ENCODE data around the gene FFAR4.

FFAR4 gene

DNA sequence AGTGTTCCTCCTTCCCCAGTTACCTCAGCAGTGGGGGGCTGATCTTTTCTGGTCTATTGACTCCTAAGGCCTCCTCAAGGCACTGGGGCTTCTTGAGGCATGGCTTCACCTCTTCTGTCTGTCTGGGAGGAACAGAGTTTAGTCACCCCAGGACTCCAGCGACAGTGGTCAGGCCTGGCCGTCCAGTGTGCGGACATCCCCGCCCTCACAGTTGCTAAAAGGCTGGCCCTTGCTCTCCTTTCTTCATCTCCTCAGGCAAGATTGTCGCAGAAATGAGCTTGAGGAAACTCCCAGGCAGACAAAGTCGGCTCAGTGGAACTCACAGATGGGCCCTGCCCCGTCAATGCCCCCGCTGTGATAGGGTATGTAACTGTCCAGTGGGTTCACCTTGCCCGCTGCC lies 7.0 kb upstream of the FFAR4 start:
- DNase-seq (no peak), ATAC-seq (no peak)
- Mint-ChIP-seq H3K9me3 (no peaks in the 10 kb centered on the region), H3K27me3 (peaks cover 2% of the 10 kb centered on the region), H3K4me3 (no peak overlapping the region), H3K4me1 (no peaks in the 10 kb centered on the region), H3K27ac (no peak overlapping the region)

DNA sequence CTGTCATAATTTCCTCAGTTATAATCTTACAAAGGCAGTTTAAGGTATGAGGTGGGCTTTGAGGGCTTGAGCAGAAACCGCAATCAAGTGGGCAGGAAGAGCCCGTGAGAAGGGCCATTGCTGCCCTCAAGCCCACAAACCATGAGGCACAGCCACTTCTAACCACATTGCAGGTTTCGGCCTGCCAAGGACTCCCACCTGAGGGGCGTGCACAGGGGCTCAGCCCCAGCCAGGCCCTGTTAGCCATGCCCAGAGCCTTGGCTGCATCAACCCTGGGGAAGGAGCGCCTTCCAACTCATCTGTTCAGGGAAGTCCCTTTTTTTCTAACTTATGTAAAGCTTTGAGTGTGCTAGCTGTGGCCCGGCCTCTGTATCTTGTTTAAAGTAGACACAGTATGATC lies 5.9 kb upstream of the FFAR4 start:
- H3K9me3 Mint-ChIP-seq = no peaks in the 10 kb centered on the region
- ATAC-seq = no peak
- no peaks in the 10 kb centered on the region for H3K4me1 Mint-ChIP-seq
- H3K27me3 Mint-ChIP-seq = peaks cover 12% of the 10 kb centered on the region
- H3K4me3 Mint-ChIP-seq = no peak overlapping the region
- no peak for DNase-seq
- no peak overlapping the region for H3K27ac Mint-ChIP-seq

DNA sequence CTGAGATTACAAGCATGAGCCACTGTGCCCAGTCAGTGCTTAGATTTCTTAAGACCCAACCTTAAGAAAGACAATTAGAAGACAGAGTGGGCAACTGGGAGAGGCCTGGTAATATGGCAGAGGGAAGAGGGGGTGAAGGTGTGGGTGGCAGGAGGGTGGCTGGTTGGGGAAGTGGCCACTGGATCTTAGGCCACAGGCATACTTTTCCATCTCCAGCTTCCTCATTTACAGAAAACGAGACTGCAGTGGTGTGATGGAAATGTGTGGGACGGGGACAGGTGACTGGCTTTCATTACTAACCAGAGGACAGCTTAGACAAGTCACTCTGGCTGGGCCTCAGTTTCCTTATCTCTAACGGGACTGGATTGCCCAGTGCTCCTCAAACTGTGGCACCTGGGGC lies 1.0 kb upstream of the FFAR4 start:
- Mint-ChIP-seq H3K27ac (no peak overlapping the region), H3K4me1 (peaks cover 10% of the 10 kb centered on the region), H3K27me3 (peaks cover 59% of the 10 kb centered on the region), H3K4me3 (no peak overlapping the region), H3K9me3 (no peaks in the 10 kb centered on the region)
- DNase-seq (no peak), ATAC-seq (no peak)

DNA sequence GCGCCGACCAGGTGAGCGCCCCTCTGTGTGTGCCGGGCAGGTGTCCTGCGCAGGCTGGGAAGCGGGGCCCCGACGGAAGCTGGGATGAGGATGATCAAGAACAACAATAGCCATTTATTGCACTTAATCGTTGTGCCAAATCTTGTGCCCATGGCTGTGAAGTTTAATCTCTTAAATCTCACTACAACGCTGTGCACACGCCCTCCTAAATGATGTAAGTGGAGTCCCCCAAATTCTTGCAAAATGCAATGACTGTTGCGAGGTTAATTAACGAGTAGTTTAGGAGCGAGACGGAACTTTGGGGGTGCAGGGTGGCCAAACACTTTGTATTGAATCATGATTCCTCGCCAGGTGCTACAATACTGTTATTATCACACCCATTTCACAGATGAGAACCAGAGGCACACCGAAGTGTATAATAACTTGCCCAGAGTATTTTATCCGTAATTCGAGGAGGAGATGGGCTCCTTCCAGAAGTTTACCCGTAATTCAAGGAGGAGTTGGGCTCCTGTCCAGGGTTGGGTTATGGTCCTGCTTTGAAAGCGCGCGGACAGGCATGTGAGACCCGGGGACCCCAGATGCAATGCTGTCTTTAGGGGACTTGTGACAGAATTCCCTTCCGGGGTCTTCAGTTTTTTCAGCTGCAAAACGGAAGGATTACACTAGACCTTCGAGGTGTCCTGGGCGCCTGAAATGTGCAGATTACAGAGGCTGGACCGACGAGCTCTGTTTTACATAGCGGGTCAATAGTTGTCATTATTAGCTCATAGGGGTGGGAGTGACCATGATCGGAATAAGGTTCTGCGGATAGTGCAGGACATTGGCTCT lies 1.0 kb downstream of the FFAR4 start:
- Mint-ChIP-seq H3K4me3 (no peak overlapping the region), H3K27ac (no peak overlapping the region), H3K27me3 (peaks cover 79% of the 10 kb centered on the region), H3K9me3 (no peaks in the 10 kb centered on the region), H3K4me1 (peaks cover 10% of the 10 kb centered on the region)
- ATAC-seq = no peak
- DNase-seq = no peak

DNA sequence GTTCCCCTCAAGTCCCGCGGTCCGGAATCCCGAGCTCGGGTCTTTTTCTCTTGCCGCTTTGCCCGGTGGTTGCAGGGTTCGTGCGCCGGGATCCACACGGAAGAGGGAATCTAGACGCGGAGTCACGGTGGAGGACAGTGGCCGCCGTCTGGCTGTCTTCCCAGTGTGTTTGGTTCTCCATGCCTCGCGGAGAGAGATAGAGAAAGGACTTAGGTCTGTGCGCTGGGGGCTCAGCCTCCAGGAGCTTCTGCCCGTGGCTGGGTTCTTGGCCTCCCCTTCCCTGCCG lies 1.6 kb downstream of the FFAR4 start:
- Mint-ChIP-seq H3K4me1 (peaks cover 12% of the 10 kb centered on the region), H3K27ac (no peak overlapping the region), H3K9me3 (no peaks in the 10 kb centered on the region), H3K4me3 (no peak overlapping the region), H3K27me3 (peaks cover 85% of the 10 kb centered on the region)
- no peak for DNase-seq
- no peak for ATAC-seq

DNA sequence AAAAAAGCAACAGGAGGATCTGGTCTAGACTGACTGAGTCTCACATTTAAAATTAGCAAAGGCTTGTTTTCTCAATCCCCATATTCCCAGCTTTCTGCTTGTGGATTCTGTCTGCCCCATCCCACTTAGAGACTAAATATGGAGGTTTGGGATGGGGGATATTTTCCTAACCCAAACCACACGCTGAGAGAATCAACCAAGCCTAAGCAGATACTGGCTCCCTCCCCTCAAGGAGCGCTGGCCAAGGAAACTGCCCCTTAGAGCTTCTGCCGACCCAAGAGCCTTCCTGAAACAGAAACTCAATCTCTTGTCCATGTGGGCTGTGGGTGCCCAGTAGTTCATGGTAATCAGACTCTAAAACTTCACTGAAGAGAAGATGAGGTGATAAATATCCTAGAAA lies 3.9 kb downstream of the FFAR4 start:
- ATAC-seq = no peak

DNA sequence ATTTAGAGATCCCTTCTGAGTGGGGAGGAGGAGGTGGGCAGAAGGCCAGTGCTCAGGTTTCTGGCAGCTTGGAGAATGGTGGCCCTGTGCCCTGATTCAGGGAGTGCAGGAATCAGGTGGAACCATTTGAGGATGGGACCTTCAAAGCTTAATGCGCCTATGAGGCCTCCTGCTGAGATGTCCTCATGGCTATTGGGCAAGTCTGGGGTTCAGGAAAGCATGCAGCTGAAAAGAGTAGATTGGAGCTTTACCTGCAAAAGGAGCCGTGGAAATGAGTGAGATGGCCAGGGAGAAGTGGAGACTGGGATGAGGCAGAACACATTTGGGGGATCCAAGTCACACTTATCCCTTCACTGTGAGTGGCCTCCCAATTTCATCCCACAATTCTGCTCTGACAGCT lies 6.1 kb downstream of the FFAR4 start:
- no peak overlapping the region for H3K27ac Mint-ChIP-seq
- no peaks in the 10 kb centered on the region for H3K9me3 Mint-ChIP-seq
- DNase-seq (no peak), ATAC-seq (no peak)
- no peak overlapping the region for H3K4me3 Mint-ChIP-seq
- H3K4me1 Mint-ChIP-seq = peaks cover 10% of the 10 kb centered on the region
- peaks cover 63% of the 10 kb centered on the region for H3K27me3 Mint-ChIP-seq

More for the DNA sequence above, 3.9 kb downstream of the FFAR4 start:
- no peak for DNase-seq
- no peaks in the 10 kb centered on the region for H3K9me3 Mint-ChIP-seq
- H3K27me3 Mint-ChIP-seq = peaks cover 85% of the 10 kb centered on the region
- H3K27ac Mint-ChIP-seq = no peak overlapping the region
- H3K4me3 Mint-ChIP-seq = no peak overlapping the region
- peaks cover 20% of the 10 kb centered on the region for H3K4me1 Mint-ChIP-seq

DNA sequence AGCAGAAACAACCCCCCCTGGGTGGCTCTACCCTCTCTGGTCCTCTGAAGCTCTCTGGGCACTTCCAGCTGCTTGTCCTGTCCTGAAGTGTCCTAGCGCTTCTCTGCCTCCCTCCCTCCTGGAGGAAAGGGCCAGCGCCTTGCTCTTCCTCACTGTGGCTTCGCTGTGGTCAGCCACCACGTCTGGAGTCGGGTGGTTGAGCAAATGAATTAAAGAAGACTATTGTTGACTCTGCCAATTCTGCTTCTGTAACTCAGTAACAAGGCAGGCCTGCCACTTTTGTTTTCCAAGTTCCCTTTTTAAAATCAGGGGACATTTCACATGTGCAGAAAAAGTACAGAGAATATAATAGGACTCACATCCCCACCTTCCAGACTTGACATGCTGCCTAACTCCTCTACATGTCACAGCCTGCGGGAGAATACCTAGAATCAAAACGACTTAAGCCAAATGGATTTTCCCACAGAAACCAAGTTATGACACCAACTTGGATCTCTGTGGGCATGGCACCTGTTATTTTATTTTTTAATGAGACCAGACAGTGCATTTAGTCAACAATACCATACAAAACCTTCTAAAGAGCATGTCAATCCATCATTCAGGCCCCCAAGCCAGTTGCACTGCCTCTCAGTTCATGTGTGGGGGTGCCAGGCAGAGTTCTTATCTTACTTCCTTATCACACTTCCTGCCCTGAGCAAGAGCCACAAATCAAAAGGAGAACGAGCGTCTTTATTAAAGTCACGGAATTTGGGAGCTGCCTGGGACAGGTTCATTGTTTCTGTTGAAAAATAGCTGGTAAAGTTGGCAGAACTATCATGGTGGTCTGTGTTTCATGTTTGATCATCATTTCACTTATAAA lies 6.8 kb downstream of the FFAR4 start:
- peaks cover 10% of the 10 kb centered on the region for H3K4me1 Mint-ChIP-seq
- H3K27me3 Mint-ChIP-seq = peaks cover 56% of the 10 kb centered on the region
- no peaks in the 10 kb centered on the region for H3K9me3 Mint-ChIP-seq
- ATAC-seq (no peak), DNase-seq (no peak)
- H3K27ac Mint-ChIP-seq = no peak overlapping the region
- no peak overlapping the region for H3K4me3 Mint-ChIP-seq

DNA sequence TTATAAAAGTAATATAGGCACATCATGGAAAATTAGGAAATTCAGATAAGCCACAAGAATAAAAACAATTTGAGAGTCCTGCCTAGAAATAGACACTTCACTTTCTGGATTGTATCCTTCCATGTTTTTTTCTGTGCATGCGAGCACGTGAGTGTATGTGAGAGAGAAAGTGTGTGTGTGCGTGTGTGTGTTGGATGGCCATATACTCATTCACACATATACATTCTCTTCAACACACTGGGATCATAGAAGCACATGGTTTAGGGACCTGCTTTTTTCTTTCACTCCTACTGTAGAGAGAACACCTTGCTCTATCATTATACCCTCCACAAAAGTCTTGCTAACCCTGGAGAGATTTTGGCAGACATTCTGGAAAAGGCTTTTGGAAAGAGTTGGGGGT lies 7.5 kb downstream of the FFAR4 start:
- DNase-seq (no peak), ATAC-seq (no peak)
- H3K9me3 Mint-ChIP-seq = no peaks in the 10 kb centered on the region
- peaks cover 10% of the 10 kb centered on the region for H3K4me1 Mint-ChIP-seq
- no peak overlapping the region for H3K27ac Mint-ChIP-seq
- peaks cover 52% of the 10 kb centered on the region for H3K27me3 Mint-ChIP-seq
- no peak overlapping the region for H3K4me3 Mint-ChIP-seq

DNA sequence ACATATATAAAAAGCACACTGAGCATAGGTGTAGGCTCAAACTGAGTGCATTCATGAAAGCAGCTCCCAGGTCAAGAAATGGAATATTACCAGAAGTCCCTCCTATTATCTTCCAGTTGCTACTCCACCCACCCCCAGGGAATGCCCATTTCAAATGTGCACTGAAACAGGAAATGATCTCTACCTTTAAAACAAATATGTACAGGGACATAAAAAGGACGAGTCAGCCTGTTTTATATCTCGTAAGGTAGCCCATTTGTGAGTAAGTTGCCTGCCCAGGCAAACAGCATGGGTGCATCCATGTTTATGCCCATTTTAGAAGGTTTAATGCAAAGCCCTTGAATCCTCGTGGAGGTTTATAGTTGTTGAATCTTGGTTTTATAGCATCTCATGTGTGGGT lies 10.4 kb downstream of the FFAR4 start:
- DNase-seq (no peak), ATAC-seq (no peak)
- peaks cover 10% of the 10 kb centered on the region for H3K4me1 Mint-ChIP-seq
- H3K27ac Mint-ChIP-seq = no peak overlapping the region
- H3K9me3 Mint-ChIP-seq = peaks cover 9 to 14% of the 10 kb centered on the region in 2 donors
- peaks cover 22% of the 10 kb centered on the region for H3K27me3 Mint-ChIP-seq
- H3K4me3 Mint-ChIP-seq = no peak overlapping the region

DNA sequence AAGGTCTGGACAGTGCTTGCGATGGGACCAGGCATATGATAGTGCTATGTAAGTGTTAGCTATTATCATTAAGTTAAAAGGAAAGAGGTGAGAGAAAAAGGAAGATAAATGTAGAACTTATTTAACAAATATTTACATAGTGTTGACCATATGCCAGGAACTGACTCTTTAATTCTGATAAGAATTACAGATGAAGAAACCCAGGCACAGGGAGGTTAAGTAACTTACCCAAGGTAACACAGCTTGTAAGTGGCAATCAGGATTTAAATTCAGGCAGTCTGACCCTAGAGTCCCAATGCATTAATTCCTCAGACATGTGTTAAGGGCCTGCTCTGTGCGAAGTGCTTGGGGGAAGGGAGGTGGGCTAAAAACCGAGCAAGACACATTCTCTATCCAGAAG lies 11.1 kb downstream of the FFAR4 start:
- no peak for ATAC-seq

DNA sequence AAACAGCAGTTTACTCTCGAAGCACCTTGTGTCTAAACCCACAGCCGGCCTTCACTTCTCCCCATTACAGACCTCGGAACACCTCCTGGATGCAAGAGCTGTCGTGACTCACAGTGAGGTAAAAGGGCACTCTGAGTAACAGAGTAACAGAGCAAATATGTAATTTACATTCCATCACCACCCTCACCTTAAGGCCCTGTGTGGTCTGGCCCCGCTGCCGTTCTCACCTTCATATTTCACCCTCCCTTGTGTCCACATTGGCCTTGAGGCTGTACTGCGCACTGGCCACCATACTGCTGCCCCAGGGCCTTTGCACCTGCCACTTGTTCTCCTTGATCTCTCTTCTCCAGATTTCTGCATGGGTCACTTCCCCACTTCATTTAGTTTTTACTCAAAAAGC lies 12.6 kb downstream of the FFAR4 start:
- no peak for ATAC-seq
- H3K4me1 Mint-ChIP-seq = no peaks in the 10 kb centered on the region
- H3K4me3 Mint-ChIP-seq = no peak overlapping the region

More for the DNA sequence above, 11.1 kb downstream of the FFAR4 start:
- Mint-ChIP-seq H3K4me1 (peaks cover 10% of the 10 kb centered on the region), H3K4me3 (no peak overlapping the region), H3K9me3 (peaks cover 9 to 14% of the 10 kb centered on the region in 2 donors), H3K27ac (no peak overlapping the region), H3K27me3 (peaks cover 15% of the 10 kb centered on the region)
- DNase-seq = no peak

DNA sequence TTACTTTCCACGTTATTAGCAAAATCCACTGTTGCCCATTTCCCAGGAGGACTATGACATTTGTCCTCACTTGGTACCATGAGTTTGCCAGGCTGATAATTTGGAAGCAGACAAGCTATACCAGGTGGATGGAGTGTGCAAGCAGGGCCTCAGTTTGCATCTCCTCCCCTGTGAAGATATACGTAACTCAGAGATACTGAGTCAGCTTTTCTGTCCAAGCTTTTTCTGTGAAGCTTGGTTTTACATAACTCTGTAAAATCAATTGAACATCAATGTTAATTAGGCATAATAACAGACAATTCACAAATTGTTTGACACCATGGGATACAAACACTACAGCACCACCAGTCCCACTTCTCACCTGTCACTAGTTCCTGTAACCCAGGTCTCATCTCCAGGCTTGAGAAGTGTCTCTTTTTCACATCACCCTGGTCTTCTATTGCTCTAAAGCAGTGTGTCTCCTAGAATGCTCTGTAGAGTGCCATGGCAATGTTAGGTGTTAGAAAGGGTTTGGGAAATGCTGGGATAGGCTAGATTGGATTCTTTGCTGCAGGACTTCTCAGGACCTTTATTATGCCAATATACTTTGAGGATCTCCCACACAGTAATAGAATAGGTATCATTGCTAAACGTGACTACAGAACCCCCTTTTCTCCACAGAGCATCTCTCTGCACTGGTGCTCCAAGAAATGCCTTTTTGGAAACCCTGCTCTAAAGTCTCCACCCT lies 13.7 kb downstream of the FFAR4 start:
- no peak overlapping the region for H3K27ac Mint-ChIP-seq
- peaks cover 9 to 14% of the 10 kb centered on the region in 2 donors for H3K9me3 Mint-ChIP-seq
- ATAC-seq = no peak
- no peak for DNase-seq
- H3K27me3 Mint-ChIP-seq = no peaks in the 10 kb centered on the region
- no peak overlapping the region for H3K4me3 Mint-ChIP-seq
- no peaks in the 10 kb centered on the region for H3K4me1 Mint-ChIP-seq

More for the DNA sequence above, 12.6 kb downstream of the FFAR4 start:
- H3K27me3 Mint-ChIP-seq = no peaks in the 10 kb centered on the region
- H3K9me3 Mint-ChIP-seq = peaks cover 9 to 14% of the 10 kb centered on the region in 2 donors
- no peak for DNase-seq
- H3K27ac Mint-ChIP-seq = no peak overlapping the region

DNA sequence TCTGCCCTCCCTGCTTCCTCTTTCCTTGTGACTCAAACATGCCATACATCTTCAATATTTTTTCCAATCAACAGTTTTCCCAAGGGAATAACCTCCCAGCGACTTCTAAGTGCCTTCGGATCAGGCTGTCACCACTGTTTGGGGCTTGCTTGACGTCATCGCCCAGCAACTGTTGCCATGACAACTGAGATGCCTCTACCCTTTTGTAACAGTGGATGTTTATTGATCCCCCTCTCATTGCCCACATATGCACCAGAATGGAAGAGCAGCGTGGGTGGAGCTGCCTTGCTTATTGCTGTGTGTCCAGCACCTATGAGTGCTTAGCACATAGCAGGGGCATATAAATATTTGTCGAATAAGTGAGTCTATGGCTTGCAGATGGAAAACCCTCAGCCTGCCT lies 14.4 kb downstream of the FFAR4 start:
- no peak overlapping the region for H3K27ac Mint-ChIP-seq
- peaks cover 9 to 14% of the 10 kb centered on the region in 2 donors for H3K9me3 Mint-ChIP-seq
- DNase-seq (no peak), ATAC-seq (no peak)
- H3K4me3 Mint-ChIP-seq = no peak overlapping the region
- no peaks in the 10 kb centered on the region for H3K27me3 Mint-ChIP-seq
- no peaks in the 10 kb centered on the region for H3K4me1 Mint-ChIP-seq

DNA sequence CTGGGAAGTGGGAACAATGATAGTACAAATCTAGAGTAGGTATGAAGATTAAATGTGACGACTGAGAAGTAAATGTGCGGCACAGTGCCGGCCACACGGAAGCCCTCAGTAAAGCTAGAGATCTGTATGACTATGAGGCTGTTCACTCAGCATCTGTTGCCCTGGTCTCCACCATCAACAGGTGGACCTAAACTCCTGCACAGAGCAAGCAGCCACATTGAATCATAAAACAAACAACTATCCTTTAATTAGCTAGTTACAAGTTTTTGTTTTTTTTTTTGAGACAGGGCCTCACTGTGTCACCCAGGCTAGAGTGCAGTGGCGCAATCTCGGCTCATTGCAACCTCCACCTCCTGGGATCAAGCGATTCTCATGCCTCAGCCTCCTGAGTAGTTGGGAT lies 18.0 kb downstream of the FFAR4 start:
- ATAC-seq = no peak
- Mint-ChIP-seq H3K9me3 (peaks cover 9 to 10% of the 10 kb centered on the region in 2 donors), H3K4me1 (no peaks in the 10 kb centered on the region), H3K27me3 (peaks cover 10% of the 10 kb centered on the region), H3K27ac (no peak overlapping the region), H3K4me3 (no peak overlapping the region)
- no peak for DNase-seq
